Ishikawa (cell line): ENCODE data around the gene HOXC10.

Source experiments
- CEBPB ChIP-seq: IDR thresholded peaks from 2 replicates; pipeline ENCODE4 v1.6.1; 2012
- CREB1 ChIP-seq: IDR thresholded peaks from 2 replicates; pipeline ENCODE4 v1.6.1; 2012; ENCODE audit warnings: low read depth
- EGR1 ChIP-seq: IDR thresholded peaks from 2 replicates; pipeline ENCODE4 v1.6.1; 2012
- EP300 ChIP-seq: IDR thresholded peaks from 2 replicates; pipeline ENCODE4 v1.6.1; 2012; ENCODE audit warnings: borderline replicate concordance
- FOXM1 ChIP-seq: IDR thresholded peaks from 2 replicates; pipeline ENCODE4 v1.6.1; 2012; ENCODE audit warnings: low read depth, borderline replicate concordance
- MAX ChIP-seq: IDR thresholded peaks from 2 replicates; pipeline ENCODE4 v1.6.1; 2012
- NFIC ChIP-seq: IDR thresholded peaks from 2 replicates; pipeline ENCODE4 v1.6.1; 2012
- RAD21 ChIP-seq: IDR thresholded peaks from 2 replicates; pipeline ENCODE4 v1.6.1; 2012; ENCODE audit warnings: low read depth
- REST ChIP-seq: IDR thresholded peaks from 2 replicates; pipeline ENCODE4 v1.6.1; 2012; ENCODE audit warnings: low read depth, mild to moderate bottlenecking
- TAF1 ChIP-seq: IDR thresholded peaks from 2 replicates; pipeline ENCODE4 v1.6.1; 2012; ENCODE audit warnings: low read depth, mild to moderate bottlenecking
- TCF12 ChIP-seq: IDR thresholded peaks from 2 replicates; pipeline ENCODE4 v1.6.1; 2012; ENCODE audit warnings: low read depth
- TEAD4 ChIP-seq: IDR thresholded peaks from 2 replicates; pipeline ENCODE4 v1.6.1; 2012
- YY1 ChIP-seq: IDR thresholded peaks from 2 replicates; pipeline ENCODE4 v1.6.1; 2012; ENCODE audit warnings: low read depth
- ZBTB7A ChIP-seq: IDR thresholded peaks from 2 replicates; pipeline ENCODE4 v1.6.1; 2012; ENCODE audit warnings: low read depth
- TF ChIP-seq, protein P1 (sequence below): IDR thresholded peaks from 2 replicates; pipeline ENCODE4 v1.6.1; 2012

The HOXC10 gene

GRCh38 chr12:53961025-53961761, 23.8 kb upstream of the HOXC10 start:
- no peak for TF ChIP-seq FOXM1
- TF ChIP-seq CREB1, result no peak
- no peak for TF ChIP-seq RAD21
- no peak for TF ChIP-seq TEAD4
- TF ChIP-seq, protein P1, sequence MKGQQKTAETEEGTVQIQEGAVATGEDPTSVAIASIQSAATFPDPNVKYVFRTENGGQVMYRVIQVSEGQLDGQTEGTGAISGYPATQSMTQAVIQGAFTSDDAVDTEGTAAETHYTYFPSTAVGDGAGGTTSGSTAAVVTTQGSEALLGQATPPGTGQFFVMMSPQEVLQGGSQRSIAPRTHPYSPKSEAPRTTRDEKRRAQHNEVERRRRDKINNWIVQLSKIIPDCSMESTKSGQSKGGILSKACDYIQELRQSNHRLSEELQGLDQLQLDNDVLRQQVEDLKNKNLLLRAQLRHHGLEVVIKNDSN, result no peak
- no peak for TF ChIP-seq TCF12
- TF ChIP-seq MAX, result no peak
- TF ChIP-seq TAF1, result no peak
- no peak for TF ChIP-seq EP300
- TF ChIP-seq EGR1, result no peak
- no peak for TF ChIP-seq CEBPB
- TF ChIP-seq YY1, result no peak
- no peak for TF ChIP-seq NFIC
- no peak for TF ChIP-seq REST

DNA sequence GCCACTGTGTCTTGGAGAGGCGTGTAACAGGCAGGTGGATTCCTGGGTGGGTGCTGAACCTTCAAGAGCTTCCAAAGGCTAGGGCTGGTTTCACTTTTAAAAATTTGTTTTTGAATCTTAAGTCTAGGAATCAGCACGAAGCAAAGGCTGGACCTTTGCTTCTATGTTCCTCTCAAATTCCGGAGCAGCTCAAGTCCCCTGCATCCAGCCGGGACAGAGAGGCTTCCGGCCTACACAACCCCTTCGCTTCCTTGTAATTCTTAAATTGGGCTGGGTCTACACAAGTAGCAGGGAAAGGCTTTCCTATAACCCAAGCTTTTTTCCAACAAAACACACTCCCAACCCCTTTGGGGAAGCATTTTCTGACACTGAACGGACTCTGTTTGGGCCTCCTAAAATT, 21.9 kb upstream of the HOXC10 start:
- TF ChIP-seq TEAD4 (no peak), FOXM1 (no peak), REST (no peak)

GRCh38 chr12:53963434-53964314, 21.3 kb upstream of the HOXC10 start:
- TF ChIP-seq RAD21, result no peak
- no peak for TF ChIP-seq TCF12
- TF ChIP-seq CEBPB, result no peak
- TF ChIP-seq MAX, result no peak
- no peak for TF ChIP-seq EGR1
- TF ChIP-seq YY1, result no peak
- TF ChIP-seq NFIC, result no peak
- no peak for TF ChIP-seq CREB1
- TF ChIP-seq, protein P1, result no peak
- no peak for TF ChIP-seq FOXM1
- TF ChIP-seq TAF1, result no peak

DNA sequence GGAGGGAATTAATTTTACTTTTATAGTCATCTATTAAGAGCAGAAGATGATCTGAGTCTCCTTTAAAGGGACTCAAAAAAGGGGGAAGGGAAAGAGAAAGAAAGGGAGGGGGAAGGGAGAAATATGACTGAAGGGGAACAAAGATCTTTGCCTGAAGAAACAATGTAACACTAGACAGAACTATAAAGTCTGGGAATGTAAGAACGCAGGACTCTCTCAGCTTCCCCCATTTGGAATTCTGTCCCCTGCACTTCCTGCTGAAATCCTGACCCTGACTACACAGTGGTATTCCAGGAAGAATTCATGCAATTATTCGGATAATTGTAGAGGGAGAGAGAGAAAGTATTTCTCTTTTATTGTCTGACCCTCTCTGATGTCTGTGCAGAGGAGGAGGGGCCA, 20.6 kb upstream of the HOXC10 start:
- TF ChIP-seq TAF1 (no peak), RAD21 (no peak), REST (no peak), CREB1 (no peak), TEAD4 (no peak), CEBPB (no peak), EP300 (no peak), ZBTB7A (no peak), NFIC (no peak), TCF12 (no peak), EGR1 (no peak), FOXM1 (no peak), YY1 (no peak), MAX (no peak)
- TF ChIP-seq, protein P1, result no peak
